HG03060 (cell line): ENCODE measurements around the gene NSMF.

Experiments
- ATAC-seq: cut with Tn5 transposase; IDR thresholded peaks from one replicate; pipeline ENCODE4 v1.9.1; 2021; ENCODE audit warnings: low read depth, moderate number of reproducible peaks; ENCODE audit not compliant: unreplicated experiment

Gene NSMF

GRCh38 chr9:137459152-137459600 lies at the start of gene NSMF:
Gene NSMF, minus strand, starts transcription at chr9:137459334. Its CDS starts 232 bp downstream, at chr9:137459102.
- no peak for ATAC-seq

GRCh38 chr9:137506702-137507171 lies 47.6 kb upstream of the NSMF start:
- ATAC-seq = no peak

- ATAC-seq = no peak
Measured at GRCh38 chr9:137506274-137506673, 47.1 kb upstream of the NSMF start.

DNA sequence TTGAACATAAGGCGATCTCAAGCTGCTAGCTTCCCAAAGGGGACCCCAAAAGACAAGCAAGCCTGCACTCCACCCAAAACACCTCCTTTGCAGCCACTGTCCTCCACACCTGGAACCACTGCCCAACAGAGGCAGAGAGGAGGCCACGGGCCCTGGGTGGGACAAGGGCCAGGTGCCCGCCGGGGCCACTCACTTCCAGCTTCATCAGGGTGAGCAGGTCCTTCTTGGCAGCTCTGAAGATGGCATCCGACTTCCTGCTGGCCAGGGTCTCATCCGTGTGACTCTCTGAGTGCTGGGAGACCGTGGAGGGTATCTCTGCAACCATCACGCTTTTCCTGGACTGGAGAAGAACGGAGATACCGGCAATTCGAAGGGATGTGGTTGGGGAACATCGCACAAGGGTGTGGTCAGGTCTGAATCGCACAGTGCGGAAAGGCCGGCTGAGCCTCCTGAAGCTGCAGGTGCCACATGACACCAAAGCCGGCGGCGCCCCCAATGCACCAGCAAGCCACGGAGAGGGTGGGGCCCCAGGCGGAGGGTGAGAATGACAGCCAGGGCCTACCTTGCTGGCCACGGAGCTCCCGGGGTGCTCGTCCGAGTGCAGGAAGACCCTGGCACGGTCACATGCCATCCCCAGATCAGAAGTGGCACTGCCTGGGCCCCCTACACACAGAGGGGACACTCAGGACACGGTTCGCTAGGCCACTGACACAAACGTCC lies 46.4 kb upstream of the NSMF start:
- ATAC-seq = no peak

DNA sequence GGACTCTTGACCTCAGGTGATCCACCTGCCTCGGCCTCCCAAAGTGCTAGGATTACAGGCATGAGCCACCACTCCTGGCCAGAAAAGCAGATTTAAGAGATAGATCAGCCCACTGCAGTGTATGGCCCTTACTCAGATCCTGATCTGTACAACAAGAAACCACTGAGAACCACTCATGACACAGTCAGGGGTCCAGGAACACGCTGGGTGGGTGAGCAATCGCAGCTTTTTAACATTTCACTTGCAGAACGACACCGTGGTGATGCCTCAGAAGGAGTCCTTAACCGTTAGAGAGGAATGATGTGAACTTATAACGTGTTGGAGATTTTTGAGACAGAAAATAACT lies 45.3 kb upstream of the NSMF start:
- no peak for ATAC-seq

DNA sequence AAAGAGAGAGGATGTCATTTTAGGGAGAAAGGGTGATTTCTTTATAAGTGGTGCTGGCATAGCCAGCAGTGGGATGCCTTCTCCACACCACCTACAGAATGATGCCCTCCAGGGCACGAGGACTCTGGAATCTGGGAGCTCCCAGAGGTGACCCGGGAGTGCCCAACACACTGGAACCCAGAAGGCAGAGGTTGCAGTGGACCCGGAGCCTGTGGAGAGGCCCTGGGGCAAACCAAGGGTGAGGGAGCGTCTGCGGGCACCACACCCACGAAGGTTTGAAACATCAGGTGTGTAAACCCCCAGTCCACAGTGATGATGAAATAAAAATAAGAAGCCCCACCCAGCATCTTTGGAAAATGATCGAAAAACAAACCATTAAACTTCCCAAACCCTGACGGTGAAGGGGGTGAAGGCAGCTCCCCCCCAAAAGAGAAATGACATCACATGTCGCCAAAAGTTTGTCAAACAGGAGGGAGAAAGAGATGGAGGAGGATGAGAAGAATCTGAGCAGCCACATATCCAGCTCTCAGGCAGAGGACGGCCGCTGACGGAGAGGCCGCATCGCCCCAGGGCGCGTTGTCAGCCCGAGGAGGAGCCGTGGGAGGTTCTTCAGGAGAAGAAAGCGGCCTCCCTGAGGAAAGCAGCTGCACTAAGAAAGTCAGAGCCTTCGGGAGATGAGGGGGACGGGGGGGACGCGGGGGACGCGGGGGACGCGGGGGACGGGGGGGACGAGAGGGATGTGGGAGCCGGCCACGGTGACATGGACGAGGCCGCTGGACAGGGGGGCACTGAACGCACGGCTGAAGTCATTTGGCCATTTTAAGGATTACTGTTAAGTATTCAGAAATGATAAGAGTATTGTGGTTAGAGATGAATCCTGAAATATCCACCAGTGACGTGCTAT lies 43.1 kb upstream of the NSMF start:
- ATAC-seq = no peak

GRCh38 chr9:137501457-137501856 lies 42.3 kb upstream of the NSMF start:
- no peak for ATAC-seq

GRCh38 chr9:137500666-137501397 lies 41.7 kb upstream of the NSMF start:
- ATAC-seq = no peak

DNA sequence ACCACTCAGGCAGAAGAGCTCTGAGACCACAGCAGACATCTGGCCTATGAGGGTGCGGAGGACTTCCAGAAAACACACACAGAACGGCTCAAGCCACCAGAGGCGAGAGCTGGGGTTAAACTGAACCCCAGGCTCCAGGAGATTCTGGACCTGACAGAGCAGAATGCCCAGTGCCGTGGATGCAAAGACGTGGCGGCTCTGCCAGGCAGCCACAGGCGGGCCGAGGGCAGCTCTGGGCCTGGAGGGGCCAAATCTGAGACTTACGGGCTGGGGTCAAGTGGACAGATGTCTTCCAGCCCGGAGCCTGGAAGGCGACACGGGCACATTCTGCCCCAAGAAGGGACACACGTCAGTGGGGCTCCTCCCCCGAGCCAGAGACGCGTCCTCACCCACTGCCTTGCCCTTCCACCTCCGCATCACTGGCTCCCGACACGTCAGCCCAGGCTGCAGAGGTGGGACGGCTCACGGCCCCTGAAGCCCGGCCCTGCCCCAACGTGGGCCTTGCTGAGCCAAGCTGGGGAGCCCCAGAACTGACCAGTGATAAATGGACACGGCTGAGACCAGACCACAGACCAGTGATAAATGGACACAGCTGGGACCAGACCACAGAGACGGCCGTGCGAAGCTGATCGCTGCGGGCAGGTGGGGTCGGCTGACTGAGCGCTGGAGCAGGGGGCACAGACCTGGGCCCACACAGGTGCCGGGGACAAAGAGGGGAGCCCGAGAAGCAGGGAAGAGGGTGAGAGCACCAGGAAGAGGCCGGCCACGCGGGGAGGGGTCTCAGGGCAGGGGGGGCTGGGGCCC lies 40.9 kb upstream of the NSMF start:
- no peak for ATAC-seq

DNA sequence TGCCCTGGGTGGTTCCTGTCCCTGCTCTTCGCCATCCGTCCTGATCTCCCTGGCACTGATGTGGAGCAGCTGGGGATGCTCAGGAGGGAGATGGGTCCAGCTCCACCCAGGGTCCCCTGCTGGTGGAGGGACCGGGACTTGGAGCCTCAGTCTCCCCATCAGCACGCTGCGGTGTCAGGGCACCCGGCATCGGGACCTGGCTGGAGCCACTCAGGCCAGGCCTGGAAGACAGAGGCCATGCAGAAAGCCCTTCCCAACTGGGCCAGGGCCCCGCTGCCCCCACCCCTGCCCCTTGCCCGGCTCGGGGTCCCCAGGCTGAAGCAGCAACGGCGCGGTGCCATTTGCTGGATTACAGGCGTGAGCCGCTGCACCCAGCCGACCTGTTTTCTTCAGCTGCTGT lies 40.3 kb upstream of the NSMF start:
- no peak for ATAC-seq

GRCh38 chr9:137498720-137499150 lies 39.6 kb upstream of the NSMF start:
- no peak for ATAC-seq

- no peak for ATAC-seq
Measured at GRCh38 chr9:137497921-137498719, 39.0 kb upstream of the NSMF start.

DNA sequence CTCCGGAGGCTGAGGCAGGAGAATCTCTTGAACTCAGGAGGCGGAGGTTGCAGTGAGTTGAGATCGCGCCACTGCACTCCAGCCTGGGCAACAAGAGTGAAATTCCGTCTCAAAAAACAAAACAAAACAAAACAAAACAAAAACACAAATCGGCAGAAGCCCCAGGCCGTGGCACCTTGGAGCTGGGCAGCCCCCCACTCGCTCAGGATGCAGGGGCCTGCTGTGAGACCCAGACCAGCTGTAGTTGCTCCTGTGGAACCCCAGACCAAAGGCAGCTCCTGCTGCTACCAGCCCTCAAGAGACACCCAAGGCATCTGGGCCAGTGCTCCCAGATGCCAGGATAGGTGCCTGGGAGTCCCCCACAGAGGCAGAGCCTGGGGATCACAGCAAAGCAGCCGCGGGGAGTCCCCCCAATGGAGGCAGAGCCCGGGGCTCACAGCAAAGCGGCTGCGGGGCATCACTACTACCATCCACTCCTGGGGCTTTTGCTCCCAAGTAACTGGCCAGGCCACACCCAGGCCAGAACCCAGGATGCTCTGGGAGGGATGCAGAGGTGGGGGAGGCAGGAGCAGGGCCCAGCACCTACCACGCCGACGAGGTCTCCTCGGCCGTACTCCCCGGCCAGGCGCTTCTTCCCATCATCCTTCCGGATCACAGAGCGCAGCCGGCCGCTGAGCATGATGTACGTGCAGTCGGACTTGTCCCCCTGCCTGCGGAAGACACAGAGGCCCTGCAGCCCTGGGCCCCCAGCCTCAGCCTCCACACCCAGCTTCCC lies 37.7 kb upstream of the NSMF start:
- no peak for ATAC-seq

- no peak for ATAC-seq
Measured at GRCh38 chr9:137494550-137495351, 35.6 kb upstream of the NSMF start.

DNA sequence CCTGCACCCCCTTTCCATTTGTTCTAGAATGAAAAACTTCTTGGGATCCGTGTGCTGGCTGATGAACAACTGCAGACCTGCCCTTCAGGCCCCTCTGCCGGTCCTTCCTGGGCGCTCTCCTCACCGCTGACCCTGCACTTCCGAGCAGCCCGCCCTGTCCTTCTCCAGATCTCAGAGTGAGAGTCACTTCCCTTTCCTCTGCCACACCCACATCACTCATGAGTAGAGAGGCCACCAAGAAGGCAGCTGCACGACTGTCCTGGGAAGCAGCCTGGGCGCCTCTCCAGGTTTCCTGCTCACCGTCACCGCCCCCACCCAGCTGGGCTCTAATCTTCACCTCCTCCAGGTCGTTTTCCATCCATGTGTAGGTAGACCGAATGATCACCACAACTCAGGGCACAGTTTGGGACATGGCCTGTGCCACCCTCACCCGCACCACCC lies 35.0 kb upstream of the NSMF start:
- no peak for ATAC-seq

DNA sequence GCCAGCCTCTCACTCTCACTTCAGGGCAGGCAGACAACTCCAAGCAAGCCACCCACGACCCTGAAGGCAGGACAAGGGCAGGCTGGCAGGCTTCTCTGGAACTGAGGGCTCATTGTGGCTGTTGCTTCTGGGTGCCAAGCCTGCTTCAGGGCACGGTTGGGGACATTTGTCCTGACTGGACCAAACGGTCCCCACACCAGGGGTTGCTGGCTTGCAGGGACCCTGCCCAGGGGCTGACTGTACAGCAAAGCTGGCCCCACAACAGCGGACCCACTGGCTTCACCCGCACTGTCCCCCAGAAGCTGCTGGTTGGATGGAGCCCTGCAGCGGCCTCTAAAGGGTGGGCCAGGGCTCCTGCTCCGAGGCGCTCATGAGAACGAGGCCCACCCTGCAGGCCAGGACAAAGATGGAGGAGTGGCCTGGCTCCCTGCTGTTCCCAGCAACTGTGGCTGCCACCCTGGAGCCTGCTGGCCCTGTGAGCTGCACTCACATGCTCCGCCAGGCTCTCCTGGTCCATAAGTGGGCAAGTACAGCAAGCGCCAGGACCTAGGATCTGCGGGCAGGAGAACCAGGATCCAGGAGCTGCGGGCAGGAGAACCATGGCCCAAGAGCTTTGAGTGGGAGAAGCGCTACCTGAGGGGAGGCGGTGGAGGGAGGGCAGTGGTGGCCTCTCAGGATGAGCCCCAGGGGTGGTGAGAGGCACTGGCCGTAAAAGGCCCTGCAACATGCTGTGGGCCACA lies 34.4 kb upstream of the NSMF start:
- ATAC-seq = no peak
